Stimulated activated CD4-positive, alpha-beta T cell treated with anti-CD3 and anti-CD28 coated beads, Interleukin-12 subunit alpha, Interleukin-12 subunit beta, amount 100 ng/mL, for 4 hours (primary cell): Measurements from ENCODE around the gene DNAH1.

Source experiments
- DNase-seq: peaks from one replicate; pipeline ENCODE4 v3.0.0-alpha.2; 2020

The DNAH1 gene

DNA sequence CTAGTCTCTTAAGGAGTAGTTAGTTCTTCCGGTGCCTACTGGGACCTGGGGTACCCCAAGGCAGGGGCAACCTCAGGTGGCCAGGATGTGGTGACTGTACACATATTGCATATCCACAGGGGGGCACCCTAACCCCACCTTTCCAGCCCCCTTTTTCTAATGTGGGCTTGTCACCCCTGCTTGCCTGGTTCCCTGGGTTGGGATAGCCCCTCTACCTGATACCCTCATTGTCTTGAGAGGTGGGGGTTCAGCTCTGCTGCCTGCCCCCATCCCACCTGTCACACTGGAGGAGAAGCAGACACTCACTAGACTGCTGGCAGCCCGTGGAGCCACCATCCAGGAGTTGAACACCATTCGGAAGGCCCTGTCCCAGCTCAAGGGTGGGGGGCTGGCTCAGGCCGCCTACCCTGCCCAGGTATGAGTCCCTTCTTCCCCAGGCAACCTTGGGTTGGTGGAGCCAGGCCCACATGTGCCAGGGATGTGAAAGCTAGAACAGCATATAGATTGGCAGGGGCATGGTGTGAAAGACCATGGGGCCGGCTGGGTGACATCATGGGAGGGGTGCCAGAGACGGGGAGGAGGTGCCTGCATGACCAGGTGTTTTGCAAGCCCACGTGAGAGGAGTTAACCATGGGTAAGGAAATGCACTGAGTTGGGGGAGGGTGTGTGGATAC is 24.5 kb upstream of the DNAH1 start:
- peak; percentile 16 for DNase-seq

DNA sequence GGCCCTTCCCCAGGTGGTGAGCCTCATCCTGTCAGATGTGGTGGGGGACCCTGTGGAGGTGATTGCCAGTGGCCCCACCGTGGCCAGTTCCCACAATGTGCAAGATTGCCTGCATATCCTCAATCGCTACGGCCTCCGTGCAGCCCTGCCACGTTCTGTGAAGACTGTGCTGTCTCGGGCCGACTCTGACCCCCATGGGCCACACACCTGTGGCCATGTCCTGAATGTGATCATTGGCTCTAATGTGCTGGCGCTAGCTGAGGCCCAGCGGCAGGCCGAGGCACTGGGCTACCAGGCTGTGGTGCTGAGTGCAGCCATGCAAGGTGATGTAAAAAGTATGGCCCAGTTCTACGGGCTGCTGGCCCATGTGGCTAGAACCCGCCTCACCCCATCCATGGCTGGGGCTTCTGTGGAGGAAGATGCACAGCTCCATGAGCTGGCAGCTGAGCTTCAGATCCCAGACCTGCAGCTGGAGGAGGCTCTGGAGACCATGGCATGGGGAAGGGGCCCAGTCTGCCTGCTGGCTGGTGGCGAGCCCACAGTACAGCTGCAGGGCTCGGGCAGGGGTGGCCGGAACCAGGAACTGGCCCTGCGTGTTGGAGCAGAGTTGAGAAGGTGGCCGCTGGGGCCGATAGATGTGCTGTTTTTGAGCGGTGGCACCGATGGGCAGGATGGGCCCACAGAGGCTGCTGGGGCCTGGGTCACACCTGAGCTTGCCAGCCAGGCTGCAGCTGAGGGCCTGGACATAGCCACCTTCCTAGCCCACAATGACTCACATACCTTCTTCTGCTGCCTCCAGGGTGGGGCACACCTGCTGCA is 23.7 kb upstream of the DNAH1 start:
- no peak for DNase-seq

DNA sequence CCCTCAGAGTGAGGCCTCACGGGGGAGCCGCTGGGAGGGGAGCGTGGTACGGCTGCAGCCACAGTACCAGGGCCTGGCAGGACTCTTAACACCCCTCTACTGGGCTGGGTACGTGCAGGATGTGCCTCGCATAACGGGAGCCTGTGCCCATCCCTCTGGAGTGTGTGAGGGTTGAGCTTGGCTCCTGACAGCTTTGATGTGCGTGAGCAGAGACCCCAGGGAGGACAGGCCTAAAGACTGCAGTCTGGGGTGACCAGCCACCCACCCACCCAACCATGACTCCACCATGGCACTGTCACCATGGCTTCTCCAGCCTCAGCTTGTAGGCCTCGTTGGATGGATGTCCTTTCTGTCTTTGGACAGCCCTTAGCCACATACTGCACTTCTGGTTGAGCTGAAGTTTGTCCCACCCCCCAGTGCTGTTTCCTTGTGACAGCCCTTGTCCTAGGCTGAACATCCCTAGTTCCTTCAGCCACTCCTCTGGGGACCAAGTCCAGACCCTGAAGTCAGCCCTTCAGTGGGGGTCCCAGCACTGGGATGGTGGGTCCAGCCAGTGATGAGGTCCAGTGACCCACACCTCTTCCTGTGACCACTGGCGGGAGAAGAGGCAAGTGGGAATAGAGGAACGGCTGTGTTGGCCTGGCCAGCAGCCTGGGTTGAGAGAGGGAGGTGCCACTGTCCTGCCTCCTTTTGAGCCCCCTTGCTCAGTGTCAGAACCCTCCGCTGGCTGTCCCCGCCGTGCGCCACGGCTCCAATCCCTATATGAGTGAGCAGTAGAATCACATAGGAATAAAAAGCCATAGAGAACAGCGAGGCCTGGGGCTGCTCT is 22.4 kb upstream of the DNAH1 start:
- DNase-seq = no peak

DNA sequence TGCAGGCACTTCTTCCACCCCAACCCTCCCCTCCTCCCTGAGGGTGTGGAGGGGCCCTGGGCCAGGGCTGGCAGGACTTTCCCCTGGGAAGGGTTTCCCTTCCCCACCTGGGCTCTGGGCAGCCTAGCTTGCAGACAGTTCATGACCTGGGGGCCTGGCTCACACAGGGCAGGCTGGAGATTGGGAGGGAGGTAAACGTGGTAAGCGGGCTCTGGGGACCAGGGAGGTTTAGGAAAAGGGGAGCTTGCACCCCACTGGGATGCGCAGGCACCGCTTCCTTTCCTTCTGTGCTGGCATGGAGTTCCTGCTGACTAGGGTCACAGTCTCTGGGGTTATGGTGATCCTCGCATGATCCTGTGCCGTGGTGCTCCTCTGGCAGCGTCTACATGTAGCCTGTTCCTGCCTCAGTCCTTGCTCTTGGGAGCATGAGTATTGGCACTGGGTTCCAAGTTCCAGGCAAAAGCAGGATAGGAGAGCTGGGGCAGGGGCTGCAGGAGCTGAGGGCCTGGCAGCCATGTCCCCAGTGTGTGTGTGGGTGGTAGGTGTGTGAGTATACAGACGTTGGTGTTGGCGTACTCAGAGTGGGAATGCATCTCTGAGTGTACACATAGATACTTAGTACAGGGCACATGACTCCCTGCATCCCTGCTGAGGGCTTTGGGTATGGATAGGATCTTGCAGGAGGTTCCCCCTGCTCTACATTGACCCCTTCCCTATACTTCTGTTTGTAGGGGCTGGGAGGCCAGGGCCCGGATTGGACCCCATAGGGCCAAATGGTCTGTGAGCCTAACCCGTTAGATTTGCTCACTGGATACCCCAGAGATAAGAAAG is 21.6 kb upstream of the DNAH1 start:
- no peak for DNase-seq

DNA sequence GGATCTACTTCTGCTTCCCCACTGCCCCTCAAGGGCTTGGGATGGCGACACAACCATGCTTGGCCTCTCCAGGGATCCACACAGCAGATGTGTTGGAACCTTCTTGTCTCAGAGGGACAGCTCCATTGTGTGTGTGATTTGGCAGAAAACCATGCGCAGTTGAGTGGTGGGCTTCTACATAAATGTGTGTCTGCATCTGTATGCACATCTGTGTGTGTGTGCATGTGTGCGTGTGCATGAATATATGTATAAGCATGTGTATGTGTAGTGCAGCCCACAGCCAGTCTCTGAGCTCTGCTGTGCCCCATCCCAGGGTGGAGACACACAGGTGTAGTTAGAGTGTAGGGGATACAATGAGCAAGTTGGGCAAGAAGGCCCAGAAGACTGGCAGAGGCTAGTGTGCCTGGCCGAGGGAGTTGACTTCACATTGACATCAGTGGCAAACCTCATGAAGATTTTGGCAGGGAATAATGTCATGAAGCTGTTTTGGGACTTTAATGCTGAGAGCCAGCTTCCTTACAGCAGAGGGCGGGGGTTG is 20.4 kb upstream of the DNAH1 start:
- DNase-seq = no peak

DNA sequence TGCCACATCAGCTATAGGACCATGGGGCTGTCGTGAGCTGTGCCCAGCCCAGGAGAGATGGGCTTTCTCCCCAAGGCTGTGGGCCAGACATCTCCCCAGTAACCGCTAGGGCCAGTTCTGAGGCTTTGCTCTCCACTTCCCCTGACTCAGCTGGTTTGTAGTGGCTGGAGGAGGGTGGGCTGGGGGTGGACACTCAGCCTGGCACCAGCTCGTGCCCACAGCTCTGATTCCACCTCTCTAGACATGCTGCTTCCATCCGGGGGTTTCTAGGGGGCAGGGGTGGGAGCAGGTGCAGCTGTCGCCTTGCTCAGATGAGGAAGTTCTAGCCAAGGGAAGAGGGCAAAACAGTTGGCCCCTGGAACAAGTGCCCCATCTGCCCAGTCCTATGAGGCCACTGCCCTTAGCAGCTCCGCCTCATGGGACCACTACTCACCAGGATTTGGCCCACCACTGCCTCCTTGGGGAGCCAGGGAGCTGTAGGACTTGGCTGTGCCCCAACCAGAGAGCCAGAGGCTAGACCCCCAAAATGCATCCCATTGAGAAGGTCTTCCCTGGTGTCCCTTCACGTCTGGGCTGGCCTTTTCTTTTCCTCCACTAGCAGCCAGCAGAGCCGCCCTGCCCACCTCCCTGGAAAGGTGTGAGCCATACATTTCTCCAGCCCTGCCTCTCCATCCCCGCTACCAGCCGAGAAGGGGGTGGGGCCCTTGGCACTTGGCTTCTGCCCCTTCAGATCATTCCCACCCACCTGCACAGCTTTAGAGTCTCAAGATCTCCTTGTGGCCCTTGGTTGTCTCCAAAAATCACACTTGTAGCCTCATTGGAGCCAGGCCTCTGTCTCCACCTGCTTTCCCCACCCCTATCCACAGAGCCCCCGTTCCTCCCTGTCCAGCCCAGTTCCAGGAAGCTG is 18.6 kb upstream of the DNAH1 start:
- no peak for DNase-seq

DNA sequence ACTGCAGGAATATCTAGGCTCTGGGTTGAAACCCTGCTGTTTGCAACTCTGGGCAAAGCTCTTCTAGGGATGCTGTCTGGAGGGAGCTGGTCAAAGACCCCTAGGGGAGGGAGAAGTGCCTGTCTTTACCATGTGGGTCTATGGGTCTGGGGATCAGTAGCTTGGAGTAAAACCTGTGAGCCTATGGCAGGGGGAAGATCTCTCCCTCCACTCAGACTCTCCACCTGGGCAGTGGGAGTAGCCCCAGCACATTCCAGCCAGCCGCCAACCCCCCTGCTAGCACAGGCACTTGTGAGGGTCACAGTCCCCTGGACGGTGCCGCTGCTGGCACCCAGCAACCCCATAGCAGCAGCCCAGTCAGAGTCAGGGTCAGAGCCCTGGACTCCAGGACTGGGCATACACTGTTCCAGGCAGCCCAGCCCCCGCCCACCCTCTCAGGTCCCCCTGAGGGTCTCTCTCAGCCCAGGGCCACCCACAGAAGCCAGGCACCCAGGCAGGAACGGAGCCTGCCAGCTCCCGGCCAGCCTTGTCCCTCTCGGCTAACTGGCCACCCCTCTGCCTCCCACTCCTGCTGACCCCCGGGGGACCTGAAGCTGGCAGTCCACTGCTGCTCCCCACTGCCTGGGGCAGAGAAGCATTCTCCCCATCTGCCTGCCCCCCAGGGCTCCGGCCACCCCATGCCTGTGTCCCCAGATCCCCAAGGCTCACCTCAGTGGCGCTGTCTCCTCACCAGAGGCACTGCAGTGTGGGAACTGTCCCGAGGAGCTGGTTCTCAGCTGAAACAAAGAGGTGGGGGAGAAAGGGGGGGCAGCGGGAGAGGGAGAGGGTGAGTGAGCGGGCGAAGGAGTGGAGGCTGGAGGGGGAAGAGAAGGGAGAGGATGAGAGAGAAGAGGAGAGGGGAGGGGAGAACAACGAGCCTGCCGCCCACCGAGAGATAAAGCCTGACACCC is 17.7 kb upstream of the DNAH1 start:
- DNase-seq = no peak

DNA sequence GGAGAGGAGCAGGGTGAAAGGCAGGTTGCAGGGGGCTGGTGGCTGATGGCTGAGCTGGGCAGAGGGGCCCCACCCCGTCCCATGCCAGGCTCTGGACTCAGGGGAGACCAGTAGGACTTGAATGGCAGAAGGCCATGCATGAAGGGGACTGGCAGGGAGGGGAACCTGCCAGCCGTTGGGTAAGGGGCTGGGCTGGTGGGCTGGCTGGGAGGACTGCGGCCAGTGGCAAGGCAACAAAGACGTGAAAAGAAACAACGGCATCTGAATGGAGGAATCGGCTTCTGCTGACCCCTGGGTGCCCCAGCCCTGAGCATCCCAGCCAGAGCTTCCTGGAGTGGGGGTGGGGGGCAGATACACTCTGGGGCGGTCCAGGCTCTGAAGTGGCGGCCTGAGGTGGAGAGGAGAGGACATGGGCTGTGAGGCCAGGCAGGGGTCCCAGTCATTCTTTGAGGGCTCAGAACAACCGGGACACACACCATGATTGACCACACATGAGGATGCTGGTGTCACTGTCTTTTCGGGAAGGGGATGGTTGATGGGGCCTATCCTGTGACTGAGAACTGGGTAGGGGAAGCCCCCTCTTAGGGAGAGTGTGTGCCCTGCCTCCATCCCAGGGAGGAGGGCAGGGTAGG is 16.8 kb upstream of the DNAH1 start:
- no peak for DNase-seq

DNA sequence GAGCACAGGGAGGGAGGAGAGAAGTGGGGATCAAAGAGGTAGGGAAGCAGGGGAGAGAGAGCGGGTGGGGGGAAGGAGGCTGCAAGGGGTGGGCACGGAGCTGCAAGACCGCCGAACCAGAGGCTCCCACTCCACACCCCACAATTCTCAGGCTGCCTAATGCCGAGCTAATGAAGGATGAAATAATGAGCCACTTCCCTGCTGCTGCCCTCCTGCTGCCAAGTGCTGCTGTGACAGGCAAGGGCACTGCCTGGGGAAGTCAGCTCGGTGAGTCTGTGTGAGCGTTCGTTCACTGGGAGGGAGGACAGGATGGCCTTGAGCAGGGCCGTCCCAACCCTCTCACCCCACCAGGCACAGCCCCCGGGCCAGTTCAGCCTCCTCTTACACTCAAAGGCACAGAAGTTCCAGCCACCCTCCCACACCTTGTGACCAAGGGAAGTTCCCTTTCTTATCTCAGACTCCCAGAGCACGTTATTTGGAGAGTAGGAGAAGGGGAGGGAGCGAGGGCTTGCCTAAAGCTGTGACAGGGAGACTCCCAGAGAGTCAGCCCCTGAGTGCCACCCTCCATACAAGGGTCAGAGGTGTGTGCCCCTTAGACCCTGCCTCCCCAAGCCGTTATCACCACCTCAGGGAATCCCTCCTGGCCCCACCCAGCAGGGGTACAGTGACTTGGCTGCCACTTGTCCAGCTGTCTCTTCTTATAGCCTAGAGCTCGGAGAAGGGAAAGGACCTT is 16.1 kb upstream of the DNAH1 start:
- DNase-seq = no peak

DNA sequence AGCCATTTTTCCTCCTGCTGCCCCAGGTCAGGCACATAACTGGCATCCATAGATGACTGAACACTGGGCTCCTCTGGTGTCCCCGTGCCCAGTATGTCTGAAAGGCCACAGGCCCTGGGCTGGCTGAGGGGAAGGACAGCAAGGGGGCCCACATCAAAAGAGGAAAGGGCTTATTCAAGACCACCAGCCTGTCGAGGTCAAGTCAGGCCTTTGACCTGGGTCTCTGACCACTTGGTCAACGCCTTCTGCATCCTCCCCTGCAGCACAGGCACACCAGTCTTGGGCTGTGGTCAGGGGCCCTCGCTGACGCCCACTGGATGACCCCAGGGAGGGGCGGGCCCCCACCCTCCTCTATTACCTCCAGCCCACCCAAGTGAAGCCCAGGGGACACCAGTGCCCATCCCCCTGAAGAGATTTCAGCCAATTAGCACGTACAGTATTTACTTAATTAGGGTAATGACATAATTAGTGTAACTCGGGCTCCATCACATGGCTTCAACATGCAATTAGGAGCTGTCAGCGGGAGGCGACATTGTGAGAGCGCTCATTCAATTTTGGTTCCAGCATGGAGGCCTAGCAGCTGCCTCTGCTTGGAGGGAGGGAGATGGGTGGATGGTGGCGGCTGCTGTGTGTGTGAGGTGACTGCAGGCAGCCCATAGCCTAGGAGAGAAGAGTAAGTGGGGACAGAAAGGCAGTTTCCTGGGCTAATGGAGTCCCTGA is 13.5 kb upstream of the DNAH1 start:
- no peak for DNase-seq

DNA sequence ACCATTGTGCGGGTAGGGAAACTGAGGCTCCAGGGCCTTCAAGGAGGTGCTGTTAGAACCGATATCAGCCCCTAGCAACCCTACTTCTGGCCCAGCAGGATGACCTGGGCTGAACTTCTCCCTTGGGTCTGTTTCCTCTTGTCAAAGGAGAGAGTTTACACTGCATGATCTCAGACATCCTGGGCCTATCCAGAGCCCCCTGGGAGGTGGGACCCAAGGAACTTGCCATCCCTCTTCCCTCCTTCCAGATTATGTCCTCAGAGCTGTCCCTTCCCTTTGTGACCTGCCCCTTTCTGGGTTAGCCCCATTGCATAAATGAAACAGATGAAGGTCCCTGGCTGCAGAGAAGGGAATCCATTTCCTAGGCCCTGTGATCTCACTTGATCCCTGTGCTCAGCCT is 12.3 kb upstream of the DNAH1 start:
- no peak for DNase-seq

DNA sequence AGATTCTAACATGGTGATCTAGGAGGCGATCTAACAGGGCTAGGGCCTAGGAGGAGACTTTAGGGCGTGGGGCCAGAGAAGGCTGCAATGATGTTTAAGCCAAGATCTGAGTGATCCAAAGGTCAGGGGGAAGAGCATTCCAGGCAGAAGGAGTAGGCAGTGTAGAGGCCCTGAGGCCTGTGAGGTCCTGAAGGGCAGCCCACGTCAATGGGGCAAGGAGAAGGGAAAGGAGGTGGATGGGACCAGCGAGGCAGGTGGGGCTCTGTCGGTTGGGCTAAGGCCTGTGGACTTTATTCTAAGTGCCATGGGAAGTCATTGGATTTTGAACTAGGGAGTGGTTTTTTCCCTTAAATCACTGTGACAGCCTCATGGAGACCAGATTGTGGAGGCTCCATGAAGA is 10.2 kb upstream of the DNAH1 start:
- DNase-seq = no peak

DNA sequence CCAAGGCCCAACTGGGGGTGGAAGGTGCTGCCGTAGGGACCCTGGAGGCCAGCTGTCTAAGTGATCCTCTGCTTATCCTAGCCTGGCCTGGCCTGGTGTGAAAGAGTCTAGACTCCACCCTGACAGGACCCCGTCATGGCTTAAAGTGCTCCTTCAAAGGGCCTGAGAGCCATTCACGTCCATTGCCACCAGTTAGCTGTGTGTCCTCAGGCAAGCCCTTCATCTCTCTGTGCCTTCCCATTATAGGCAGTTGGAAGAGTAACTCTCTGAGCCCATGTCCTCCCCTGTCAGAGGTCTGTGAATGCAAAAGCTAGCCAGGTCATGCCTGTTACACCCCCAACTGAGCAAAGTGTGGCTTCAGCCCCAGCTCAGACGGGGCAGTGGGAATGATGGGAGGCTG is 9.1 kb upstream of the DNAH1 start:
- DNase-seq = no peak

DNA sequence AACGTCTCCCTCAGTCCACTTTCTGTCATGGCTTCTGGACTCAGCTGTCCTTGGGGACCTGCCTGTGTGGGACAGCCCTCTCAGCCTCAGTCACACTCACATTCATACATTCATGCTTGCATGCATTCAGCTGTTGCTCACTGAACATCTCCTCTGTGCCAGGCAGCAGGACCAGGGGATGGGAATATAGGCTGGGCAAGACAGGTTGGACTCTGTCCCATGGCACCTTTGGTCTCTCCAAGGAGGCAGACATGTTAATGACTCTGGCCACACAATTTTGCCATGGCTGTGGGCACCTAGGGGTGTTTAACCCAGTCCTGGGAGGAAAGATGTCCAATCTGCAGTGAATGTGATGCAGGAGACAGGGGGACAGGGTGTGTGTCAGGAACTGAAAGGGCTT is 7.8 kb upstream of the DNAH1 start:
- DNase-seq = no peak

DNA sequence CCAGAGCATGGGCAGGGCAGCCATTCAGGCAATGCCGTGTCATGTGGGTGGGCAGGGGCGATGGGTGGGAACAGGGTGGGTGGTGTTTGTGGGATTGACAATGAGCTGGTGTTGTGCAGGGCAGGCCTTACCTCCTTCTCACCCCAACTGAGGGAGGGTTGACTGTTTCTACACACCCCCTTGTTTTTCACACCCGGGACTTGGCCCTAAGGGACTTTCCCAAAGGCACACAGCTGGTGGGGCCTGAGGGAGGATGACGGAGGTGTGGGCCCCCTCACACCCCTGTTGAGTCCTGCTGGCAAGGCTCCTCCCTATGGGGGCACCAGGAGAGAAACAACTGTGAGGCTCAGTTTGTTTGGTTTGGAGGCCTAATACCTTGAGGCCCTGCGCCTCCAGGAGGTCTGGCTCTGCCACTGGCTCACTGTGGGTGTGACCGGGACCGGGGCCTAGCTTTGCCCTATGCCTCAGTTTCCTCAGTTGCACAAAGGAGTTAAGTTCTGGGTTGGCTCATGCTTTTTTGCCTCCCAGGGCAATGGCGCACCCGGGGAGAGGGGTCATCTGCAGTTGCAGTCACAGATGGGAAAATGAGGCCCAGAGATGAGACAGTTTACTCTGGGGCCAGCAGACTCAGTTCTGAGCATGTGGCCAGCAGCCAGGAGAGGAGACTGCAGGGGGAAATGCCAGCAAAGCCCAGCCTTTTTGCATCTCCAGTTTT is 5.1 kb upstream of the DNAH1 start:
- peak; percentile 9 for DNase-seq

DNA sequence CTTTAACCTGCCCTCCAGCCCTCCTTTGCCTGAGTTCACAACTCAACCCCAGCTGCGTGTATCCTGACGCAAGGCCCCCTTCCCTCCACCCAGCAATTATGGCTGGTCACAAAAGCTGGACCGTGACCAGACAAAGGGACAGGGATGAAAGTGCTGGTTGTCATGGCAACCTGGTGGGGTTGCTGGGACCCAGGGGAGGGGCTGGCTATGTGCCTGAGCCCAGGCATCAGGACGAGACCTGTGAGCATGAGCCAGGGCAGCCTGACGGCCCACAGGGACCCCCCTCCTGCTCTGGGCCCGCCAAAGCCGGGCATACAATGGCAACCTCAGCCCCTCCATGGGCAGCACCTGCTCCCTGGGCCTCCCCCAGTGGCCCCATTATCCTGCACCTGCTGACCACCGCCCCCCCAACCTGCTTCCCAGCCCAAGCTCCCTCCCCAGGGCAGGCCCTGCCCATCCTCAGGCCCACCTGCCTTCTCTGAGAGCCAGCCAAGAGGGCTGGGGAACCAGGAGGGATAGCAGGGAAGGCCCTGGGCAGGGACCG is 4.5 kb upstream of the DNAH1 start:
- DNase-seq = no peak

DNA sequence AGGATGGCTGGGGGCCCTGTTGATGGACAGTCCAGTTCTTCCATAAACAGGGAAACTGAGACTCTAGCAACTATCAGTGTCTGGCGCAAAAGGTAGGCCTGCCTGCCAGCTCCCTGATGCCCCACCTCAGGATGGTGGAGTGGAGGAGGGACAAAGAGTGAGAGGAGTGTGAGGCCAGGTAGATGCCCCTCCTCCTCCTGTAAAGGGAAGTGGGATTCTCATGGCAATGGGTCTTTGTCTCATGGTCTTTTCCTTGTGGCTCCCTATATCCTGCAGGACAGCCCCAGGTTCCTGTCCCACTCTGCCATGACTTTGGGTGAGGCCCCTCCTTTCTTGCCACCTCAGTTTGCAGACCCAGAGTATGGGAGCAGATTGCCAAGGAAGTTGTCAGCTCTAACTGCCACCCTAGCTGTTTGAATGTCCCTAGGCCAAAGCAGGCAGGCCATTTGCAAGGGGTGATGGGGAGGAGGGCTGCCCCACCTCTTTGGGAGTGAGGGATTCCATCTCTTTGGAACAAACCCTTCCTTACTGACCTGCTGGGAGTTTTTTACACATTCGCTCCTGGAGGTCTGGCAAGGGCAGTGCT is 2.8 kb upstream of the DNAH1 start:
- DNase-seq = no peak
